Upper lobe of left lung (tissue), 4 donors: Measurements from ENCODE around the gene GOLIM4.

Source experiments
- EP300 ChIP-seq, 4 donors: sonication (generic); formaldehyde crosslinking; IDR thresholded peaks; one replicate each; pipeline ENCODE4 v1.5.1; 2017; ENCODE audit warnings: antibody characterized with exemption in 4 of 4, control low read depth in 2 of 4
- POLR2AphosphoS5 ChIP-seq, 2 donors: sonication (generic); formaldehyde crosslinking; IDR thresholded peaks; one replicate each; pipeline ENCODE4 v1.5.1; 2017; ENCODE audit warnings: antibody characterized with exemption in 2 of 2
- TF ChIP-seq, protein P1 (sequence below), 6 experiments: fragments of 450-650 bp in 4 of 6; fragments of 200-600 bp in 2 of 6; sonication (generic) in 2 of 6; IDR thresholded peaks; one replicate each; pipeline ENCODE4 v1.5.1; 2016 to 2019; ENCODE audit warnings: antibody characterized with exemption in 6 of 6

DNA sequence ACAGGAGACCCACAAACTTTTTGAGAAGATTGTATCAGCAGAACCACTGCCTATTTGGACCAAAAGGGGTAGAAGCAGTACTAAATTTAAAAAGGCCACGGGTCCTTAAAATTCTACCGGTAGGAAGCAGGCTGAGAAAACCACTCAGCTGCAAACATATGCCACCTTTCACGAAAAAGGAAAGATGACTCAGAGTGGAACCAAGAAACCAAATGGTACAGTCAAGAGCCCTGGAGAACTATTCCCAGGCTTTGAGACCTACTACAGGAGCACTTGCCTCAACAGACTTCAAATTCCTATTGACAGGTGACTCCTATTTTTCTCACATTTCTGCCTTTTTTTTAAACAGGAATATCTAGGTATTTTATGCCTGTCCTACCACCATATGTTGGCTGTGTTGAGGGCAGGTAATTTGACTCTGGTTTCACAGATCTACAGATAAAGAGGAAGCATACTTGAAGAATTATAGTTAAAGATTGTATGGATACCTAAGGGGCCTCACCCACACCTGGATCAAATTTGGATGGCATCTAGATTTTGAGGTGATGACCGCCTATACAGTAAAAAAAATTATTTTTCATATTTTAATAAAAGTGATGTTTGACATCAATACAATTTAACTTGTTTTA, 10.1 kb downstream of the GOLIM4 start:
- TF ChIP-seq EP300 (IDR thresholded peaks at IDR 0.05): no peak
- TF ChIP-seq, protein P1, sequence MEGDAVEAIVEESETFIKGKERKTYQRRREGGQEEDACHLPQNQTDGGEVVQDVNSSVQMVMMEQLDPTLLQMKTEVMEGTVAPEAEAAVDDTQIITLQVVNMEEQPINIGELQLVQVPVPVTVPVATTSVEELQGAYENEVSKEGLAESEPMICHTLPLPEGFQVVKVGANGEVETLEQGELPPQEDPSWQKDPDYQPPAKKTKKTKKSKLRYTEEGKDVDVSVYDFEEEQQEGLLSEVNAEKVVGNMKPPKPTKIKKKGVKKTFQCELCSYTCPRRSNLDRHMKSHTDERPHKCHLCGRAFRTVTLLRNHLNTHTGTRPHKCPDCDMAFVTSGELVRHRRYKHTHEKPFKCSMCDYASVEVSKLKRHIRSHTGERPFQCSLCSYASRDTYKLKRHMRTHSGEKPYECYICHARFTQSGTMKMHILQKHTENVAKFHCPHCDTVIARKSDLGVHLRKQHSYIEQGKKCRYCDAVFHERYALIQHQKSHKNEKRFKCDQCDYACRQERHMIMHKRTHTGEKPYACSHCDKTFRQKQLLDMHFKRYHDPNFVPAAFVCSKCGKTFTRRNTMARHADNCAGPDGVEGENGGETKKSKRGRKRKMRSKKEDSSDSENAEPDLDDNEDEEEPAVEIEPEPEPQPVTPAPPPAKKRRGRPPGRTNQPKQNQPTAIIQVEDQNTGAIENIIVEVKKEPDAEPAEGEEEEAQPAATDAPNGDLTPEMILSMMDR (IDR thresholded peaks at IDR 0.05): no peak
- TF ChIP-seq POLR2AphosphoS5 (IDR thresholded peaks at IDR 0.05): no peak
